ENCODE results near the gene MYPOP.

Gene MYPOP

GRCh38 chr19:45881082-45881908, 21.1 kb downstream of the MYPOP start:
- DNase-seq (ENCODE audit: low read depth, low spot score) = no peak
- POLR2A ChIA-PET = interaction anchor here (0.6 to 1.0 kb wide), 2 partner anchors 18 to 524 kb away, joined by 3 read pairs; partner anchors contain the start of gene SYMPK
- CTCF ChIA-PET = interaction anchor here (0.7 to 10.0 kb wide), 7 partner anchors 11 to 135 kb away, joined by 3 to 95 read pairs (median 14); partner anchors contain the start of genes FOXA3, RSPH6A, SIX5 and SYMPK
- TF ChIP-seq CTCF (IDR thresholded peaks at IDR 0.05; ENCODE audit: insufficient read depth, low read length, missing control alignments) = no peak
- no peak overlapping the region for H3K4me3 ChIP-seq (ENCODE audit: low read depth, low read length)

- ChIA-PET CTCF (interaction anchor here (1.0 to 10.0 kb wide), 4 partner anchors 10 to 63 kb away, joined by 3 to 95 read pairs (median 64); partner anchors contain the start of genes FOXA3, RSPH6A and SYMPK), POLR2A (interaction anchor here (0.7 to 1.0 kb wide), 2 partner anchors 17 to 23 kb away, joined by 3 to 4 read pairs; partner anchors contain the start of genes MYPOP and SYMPK)
- H3K4me3 ChIP-seq (ENCODE audit: low read depth, low read length) = no peak overlapping the region
- TF ChIP-seq CTCF (IDR thresholded peaks at IDR 0.05; ENCODE audit: insufficient read depth, low read length, missing control alignments) = no peak
- no peak for DNase-seq (ENCODE audit: low read depth, low spot score)
Measured at GRCh38 chr19:45879971-45880370, 22.4 kb downstream of the MYPOP start.

- CTCF ChIA-PET = interaction anchor here (1.0 to 10.0 kb wide), 4 partner anchors 10 to 62 kb away, joined by 3 to 95 read pairs (median 64); partner anchors contain the start of genes FOXA3, RSPH6A and SYMPK
- no peak for DNase-seq (ENCODE audit: low read depth, low spot score)
- POLR2A ChIA-PET = no interaction called here
- TF ChIP-seq CTCF (IDR thresholded peaks at IDR 0.05; ENCODE audit: insufficient read depth, low read length, missing control alignments) = no peak
- H3K4me3 ChIP-seq (ENCODE audit: low read depth, low read length) = no peak overlapping the region
Measured at GRCh38 chr19:45879055-45879454, 23.4 kb downstream of the MYPOP start.

GRCh38 chr19:45878043-45878794, 24.2 kb downstream of the MYPOP start:
- ChIA-PET POLR2A (no interaction called here), CTCF (interaction anchor here (5.8 to 9.1 kb wide), 2 partner anchors 9 to 15 kb away, joined by 62 to 67 read pairs; partner anchors contain the start of genes FOXA3 and SYMPK)

GRCh38 chr19:45876411-45877197, 25.8 kb downstream of the MYPOP start:
- no peak for TF ChIP-seq CTCF (IDR thresholded peaks at IDR 0.05; ENCODE audit: insufficient read depth, low read length, missing control alignments)
- no peak for DNase-seq (ENCODE audit: low read depth, low spot score)
- ChIA-PET CTCF (interaction anchor here (1.0 kb wide), 1 partner anchor 8 kb away, joined by 3 read pairs; no protein-coding TSS in a partner anchor), POLR2A (interaction anchor here (0.6 kb wide), 1 partner anchor 13 kb away, joined by 3 read pairs; no protein-coding TSS in a partner anchor)
- no peak overlapping the region for H3K4me3 ChIP-seq (ENCODE audit: low read depth, low read length)

More at GRCh38 chr19:45878043-45878794, 24.2 kb downstream of the MYPOP start:
- TF ChIP-seq CTCF (IDR thresholded peaks at IDR 0.05; ENCODE audit: insufficient read depth, low read length, missing control alignments) = no peak
- DNase-seq (ENCODE audit: low read depth, low spot score) = no peak
- no peak overlapping the region for H3K4me3 ChIP-seq (ENCODE audit: low read depth, low read length)
